Measurements from ENCODE around the gene PTPRM. TPM values are rescaled to one million over a fixed set of nuclear protein-coding genes. Genes with fewer than 3 reads are reported as not detected.

Gene PTPRM
- total and polyA plus RNA-seq, 2 of the 8 experiments (the other 6 are each of a cell fraction or from before 2014, with no cell fraction given), result 4.1 to 7.0 TPM

DNA sequence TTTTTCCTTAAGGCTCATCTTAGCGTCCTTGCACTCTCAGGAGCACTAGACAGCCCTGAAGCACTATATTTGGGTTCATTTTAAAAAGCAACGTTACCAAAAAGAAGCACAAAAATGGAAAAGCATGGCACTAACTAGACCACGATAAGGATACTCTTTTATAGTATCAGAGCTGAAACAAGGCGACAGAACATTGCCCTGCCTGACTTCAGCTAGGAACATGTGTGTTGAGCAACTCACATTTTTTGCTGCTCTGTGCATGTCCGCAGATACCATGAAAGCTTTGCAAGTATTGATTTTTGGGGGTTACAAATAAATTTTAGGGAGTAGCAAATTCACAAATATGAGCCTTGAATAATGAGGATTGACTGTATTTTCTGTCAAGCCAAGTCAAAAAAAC, 332.0 kb downstream of the PTPRM start:
- H3K36me3 ChIP-seq (ENCODE audit: control insufficient read depth in 2 of 4, insufficient read depth in 4 of 4, low read length in 3 of 4), result no peaks in the 10 kb centered on the region
- H2BK15ac ChIP-seq (ENCODE audit: low read length), result no peak overlapping the region
- no peaks in the 10 kb centered on the region for H3K27me3 ChIP-seq (replicated peaks in 1 of 4; ENCODE audit: control insufficient read depth in 3 of 4, extremely low read depth in 1 of 4, insufficient read depth in 3 of 4, low read length in 3 of 4)
- H3K9me3 ChIP-seq (ENCODE audit: insufficient read depth in 2 of 2, low read depth in 1 of 2, low read length in 1 of 2), result no peaks in the 10 kb centered on the region
- peaks cover 0 to 5% (median 3%) of the 10 kb centered on the region in 4 experiments; a peak in 2 of 7 replicates for H3K4me1 ChIP-seq (replicated peaks in 1 of 4; ENCODE audit: control insufficient read depth in 3 of 4, insufficient read depth in 4 of 4, low read length in 3 of 4)
- no peak overlapping the region for H3K56ac ChIP-seq (replicated peaks; ENCODE audit: insufficient read length, low read depth, low read length)
- H2AK5ac ChIP-seq (ENCODE audit: low read depth, low read length), result no peak overlapping the region
- no peak overlapping the region for H2AFZ ChIP-seq (ENCODE audit: low read length)
- no peak overlapping the region for H3K4me3 ChIP-seq (ENCODE audit: extremely low read depth in 1 of 4, insufficient read depth in 2 of 4, low read depth in 3 of 4, low read length in 4 of 4)
- no peak overlapping the region for H2BK120ac ChIP-seq (replicated peaks; ENCODE audit: low read depth, low read length)
- H3K23me2 ChIP-seq (ENCODE audit: low read depth, low read length), result no peaks in the 10 kb centered on the region
- no peak overlapping the region for H3K27ac ChIP-seq (ENCODE audit: low read depth, low read length)
- H3K4ac ChIP-seq (replicated peaks; ENCODE audit: insufficient read length, low read depth, low read length), result no peak overlapping the region
- no peak for DNase-seq (ENCODE audit: low read depth in 1 of 2, low spot score in 2 of 2)
- H3K4me2 ChIP-seq (ENCODE audit: insufficient read depth in 1 of 2, low read depth in 2 of 2, low read length in 2 of 2), result no peak overlapping the region
- H2BK20ac ChIP-seq (ENCODE audit: low read length), result no peak overlapping the region
- H3K14ac ChIP-seq (ENCODE audit: insufficient read length), result no peak overlapping the region
- H2BK5ac ChIP-seq (ENCODE audit: low read depth, low read length), result no peak overlapping the region
- no peak overlapping the region for H3K23ac ChIP-seq (ENCODE audit: insufficient read length)
- H4K5ac ChIP-seq (ENCODE audit: insufficient read length, low read depth, low read length), result no peak overlapping the region
- 89% methylated on average over 5 of the region's 5 CpGs; no CpG with 5 or more reads in 1 of the 2 experiments for WGBS, 2 experiments (ENCODE audit: extremely low coverage in 1 of 2, insufficient coverage in 1 of 2, insufficient read length in 1 of 2, insufficient replicate concordance in 2 of 2, low coverage in 1 of 2, low lambda C conversion rate in 2 of 2, missing lambda C conversion rate in 1 of 2)
- ChIA-PET POLR2A (ENCODE audit: partially characterized antibody) (no interaction called here), CTCF (ENCODE audit: partially characterized antibody) (no interaction called here)
- H4K8ac ChIP-seq (ENCODE audit: extremely low read depth, insufficient read depth, low read length), result no peak overlapping the region
- H3K79me2 ChIP-seq (ENCODE audit: control insufficient read depth in 1 of 2, insufficient read depth in 2 of 2, low read length in 2 of 2), result no peaks in the 10 kb centered on the region
- no peak overlapping the region for H4K91ac ChIP-seq (replicated peaks; ENCODE audit: insufficient read length, low read length)
- H3K9ac ChIP-seq (replicated peaks in 1 of 4; ENCODE audit: extremely low read depth in 1 of 4, low read depth in 3 of 4, low read length in 3 of 4), result no peak overlapping the region
- no peak overlapping the region for H3K18ac ChIP-seq (ENCODE audit: extremely low read depth, low read length)
- no peaks in the 10 kb centered on the region for H3K79me1 ChIP-seq (ENCODE audit: low read depth, low read length)
- H2BK12ac ChIP-seq (ENCODE audit: low read depth, low read length), result no peak overlapping the region
- no peak for FAIRE-seq
- no peaks in the 10 kb centered on the region for H4K20me1 ChIP-seq (replicated peaks in 1 of 2; ENCODE audit: control insufficient read depth in 1 of 2, insufficient read depth in 2 of 2, low read length in 2 of 2)
- TF ChIP-seq, protein P1, sequence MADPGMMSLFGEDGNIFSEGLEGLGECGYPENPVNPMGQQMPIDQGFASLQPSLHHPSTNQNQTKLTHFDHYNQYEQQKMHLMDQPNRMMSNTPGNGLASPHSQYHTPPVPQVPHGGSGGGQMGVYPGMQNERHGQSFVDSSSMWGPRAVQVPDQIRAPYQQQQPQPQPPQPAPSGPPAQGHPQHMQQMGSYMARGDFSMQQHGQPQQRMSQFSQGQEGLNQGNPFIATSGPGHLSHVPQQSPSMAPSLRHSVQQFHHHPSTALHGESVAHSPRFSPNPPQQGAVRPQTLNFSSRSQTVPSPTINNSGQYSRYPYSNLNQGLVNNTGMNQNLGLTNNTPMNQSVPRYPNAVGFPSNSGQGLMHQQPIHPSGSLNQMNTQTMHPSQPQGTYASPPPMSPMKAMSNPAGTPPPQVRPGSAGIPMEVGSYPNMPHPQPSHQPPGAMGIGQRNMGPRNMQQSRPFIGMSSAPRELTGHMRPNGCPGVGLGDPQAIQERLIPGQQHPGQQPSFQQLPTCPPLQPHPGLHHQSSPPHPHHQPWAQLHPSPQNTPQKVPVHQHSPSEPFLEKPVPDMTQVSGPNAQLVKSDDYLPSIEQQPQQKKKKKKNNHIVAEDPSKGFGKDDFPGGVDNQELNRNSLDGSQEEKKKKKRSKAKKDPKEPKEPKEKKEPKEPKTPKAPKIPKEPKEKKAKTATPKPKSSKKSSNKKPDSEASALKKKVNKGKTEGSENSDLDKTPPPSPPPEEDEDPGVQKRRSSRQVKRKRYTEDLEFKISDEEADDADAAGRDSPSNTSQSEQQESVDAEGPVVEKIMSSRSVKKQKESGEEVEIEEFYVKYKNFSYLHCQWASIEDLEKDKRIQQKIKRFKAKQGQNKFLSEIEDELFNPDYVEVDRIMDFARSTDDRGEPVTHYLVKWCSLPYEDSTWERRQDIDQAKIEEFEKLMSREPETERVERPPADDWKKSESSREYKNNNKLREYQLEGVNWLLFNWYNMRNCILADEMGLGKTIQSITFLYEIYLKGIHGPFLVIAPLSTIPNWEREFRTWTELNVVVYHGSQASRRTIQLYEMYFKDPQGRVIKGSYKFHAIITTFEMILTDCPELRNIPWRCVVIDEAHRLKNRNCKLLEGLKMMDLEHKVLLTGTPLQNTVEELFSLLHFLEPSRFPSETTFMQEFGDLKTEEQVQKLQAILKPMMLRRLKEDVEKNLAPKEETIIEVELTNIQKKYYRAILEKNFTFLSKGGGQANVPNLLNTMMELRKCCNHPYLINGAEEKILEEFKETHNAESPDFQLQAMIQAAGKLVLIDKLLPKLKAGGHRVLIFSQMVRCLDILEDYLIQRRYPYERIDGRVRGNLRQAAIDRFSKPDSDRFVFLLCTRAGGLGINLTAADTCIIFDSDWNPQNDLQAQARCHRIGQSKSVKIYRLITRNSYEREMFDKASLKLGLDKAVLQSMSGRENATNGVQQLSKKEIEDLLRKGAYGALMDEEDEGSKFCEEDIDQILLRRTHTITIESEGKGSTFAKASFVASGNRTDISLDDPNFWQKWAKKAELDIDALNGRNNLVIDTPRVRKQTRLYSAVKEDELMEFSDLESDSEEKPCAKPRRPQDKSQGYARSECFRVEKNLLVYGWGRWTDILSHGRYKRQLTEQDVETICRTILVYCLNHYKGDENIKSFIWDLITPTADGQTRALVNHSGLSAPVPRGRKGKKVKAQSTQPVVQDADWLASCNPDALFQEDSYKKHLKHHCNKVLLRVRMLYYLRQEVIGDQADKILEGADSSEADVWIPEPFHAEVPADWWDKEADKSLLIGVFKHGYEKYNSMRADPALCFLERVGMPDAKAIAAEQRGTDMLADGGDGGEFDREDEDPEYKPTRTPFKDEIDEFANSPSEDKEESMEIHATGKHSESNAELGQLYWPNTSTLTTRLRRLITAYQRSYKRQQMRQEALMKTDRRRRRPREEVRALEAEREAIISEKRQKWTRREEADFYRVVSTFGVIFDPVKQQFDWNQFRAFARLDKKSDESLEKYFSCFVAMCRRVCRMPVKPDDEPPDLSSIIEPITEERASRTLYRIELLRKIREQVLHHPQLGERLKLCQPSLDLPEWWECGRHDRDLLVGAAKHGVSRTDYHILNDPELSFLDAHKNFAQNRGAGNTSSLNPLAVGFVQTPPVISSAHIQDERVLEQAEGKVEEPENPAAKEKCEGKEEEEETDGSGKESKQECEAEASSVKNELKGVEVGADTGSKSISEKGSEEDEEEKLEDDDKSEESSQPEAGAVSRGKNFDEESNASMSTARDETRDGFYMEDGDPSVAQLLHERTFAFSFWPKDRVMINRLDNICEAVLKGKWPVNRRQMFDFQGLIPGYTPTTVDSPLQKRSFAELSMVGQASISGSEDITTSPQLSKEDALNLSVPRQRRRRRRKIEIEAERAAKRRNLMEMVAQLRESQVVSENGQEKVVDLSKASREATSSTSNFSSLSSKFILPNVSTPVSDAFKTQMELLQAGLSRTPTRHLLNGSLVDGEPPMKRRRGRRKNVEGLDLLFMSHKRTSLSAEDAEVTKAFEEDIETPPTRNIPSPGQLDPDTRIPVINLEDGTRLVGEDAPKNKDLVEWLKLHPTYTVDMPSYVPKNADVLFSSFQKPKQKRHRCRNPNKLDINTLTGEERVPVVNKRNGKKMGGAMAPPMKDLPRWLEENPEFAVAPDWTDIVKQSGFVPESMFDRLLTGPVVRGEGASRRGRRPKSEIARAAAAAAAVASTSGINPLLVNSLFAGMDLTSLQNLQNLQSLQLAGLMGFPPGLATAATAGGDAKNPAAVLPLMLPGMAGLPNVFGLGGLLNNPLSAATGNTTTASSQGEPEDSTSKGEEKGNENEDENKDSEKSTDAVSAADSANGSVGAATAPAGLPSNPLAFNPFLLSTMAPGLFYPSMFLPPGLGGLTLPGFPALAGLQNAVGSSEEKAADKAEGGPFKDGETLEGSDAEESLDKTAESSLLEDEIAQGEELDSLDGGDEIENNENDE (IDR thresholded peaks at IDR 0.05; ENCODE audit: insufficient replicate concordance, low read length), result no peak
